Islet of Langerhans (tissue), 1 donor: ENCODE data around the gene GRIP1.
"Not testable (repeated sequence)": the region's sequence is repeated elsewhere in the genome, so short reads cannot be mapped to it uniquely, and the experiment has no call there.

Experiments used
- FAIRE-seq: peaks from one replicate; lab custom pipeline; 2011; peaks lifted over from hg19 to GRCh38; lab: Jason Lieb, UNC

GRIP1 gene

DNA sequence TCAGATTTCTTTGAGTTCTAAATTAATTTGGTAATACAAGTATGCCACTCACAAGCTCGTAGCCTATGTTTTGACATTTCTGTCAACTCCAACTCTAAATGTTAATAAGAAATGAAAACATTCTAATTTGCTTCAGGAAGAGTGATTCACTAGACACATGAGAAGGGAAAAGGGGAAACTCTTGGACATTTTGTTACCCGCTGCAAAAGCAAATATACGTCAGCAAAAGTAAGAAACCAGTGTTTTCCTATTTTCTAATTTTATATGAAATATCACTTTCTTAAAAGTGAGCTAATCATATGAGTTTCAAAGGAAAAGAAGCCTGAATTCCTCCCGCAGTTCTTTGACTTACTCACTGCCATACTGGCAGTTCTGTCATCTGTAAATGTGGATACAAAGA lies 162.3 kb downstream of the GRIP1 start:
- no peak for FAIRE-seq

DNA sequence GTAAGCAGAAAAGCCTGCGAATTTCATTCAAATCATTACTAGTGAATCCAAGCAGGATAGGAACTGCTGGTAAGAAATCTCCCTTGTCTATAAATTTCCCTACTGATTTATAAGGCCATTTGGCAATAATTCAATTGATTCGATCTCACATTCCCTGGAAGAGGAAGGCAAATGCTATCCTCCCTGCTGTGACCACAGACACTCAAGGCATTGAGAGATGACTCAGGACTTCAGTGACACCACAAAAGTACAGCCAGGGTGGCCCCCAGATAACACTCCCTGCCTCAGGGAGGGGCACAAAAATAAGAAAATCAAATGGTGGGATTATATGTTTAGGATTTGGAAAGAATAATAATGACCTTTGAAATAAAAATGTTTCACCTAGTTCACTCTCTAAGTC lies 162.7 kb downstream of the GRIP1 start:
- no peak for FAIRE-seq

DNA sequence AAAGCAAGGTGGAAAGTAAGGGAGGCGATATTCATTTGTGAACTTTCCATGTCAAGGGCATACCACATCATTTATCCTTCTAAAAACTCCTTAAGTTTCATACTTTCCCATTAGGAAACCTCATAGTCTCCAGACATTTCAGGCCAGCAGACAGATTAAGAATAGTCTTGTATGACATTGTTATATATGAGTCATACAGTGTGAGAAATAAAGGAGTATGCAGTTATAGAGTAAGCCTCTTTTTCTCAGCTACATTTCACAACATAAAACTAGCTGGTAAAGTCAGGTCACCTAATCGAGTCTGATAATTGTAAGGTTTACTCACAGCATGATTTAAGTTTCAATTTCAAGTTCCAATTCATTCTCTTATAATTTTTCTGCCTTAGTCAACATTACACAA lies 164.3 kb downstream of the GRIP1 start:
- FAIRE-seq = no peak

DNA sequence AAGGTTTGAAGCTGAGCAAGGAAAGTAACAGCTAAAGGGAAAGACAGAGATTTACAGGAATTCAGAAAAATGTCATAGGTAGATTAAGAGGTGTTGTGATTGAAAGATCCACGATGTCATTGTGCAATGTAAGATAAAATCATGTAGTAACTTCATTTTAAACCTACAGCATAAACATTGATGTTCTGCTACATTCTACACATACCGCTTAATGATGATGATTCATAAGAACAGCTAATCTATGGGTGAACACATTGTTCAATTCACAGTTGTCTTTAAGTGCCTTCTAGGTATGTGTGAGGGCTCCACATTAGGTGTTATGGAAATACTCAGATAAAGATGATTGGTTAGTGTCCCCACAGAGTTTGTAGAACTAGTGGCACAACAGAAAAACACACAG lies 170.9 kb downstream of the GRIP1 start:
- FAIRE-seq = no peak

DNA sequence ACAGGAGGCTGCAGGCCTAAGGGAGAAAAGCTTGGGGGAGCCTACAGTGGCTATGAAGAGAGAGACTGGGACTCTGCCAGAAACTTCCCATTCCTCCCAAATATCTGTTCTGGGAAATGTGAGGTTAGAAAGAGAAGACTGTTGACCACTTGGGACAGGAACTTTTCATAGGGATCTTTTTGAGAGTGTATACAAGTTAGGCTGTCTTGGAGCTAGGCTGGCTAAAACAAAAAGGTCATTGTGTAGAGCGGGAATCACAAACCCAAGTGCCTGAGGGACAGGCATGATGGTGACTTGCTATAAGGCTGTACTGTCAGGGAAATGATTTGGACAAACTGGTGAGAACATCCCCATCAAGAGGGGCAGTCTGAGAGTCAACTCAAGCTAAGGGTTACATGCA lies 175.1 kb downstream of the GRIP1 start:
- no peak for FAIRE-seq

DNA sequence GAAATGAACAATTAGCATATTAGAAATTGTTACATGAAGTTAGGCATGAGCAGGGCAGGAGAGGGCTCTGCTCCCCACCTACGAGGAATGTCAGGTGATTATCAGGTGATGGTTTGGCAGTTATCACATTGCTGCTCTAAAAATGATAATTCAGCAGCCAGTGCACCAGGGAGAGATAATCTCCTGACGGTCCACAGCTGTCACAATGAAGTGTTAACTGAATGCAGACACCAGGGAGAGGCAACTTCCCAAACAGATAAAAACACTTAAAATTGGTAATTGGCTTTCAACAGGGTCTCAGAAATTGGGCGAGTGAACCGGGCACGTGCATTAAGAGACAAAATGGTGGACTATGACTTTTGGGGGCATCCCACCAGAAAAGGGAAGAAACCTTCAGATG lies 176.0 kb downstream of the GRIP1 start:
- FAIRE-seq = no peak

DNA sequence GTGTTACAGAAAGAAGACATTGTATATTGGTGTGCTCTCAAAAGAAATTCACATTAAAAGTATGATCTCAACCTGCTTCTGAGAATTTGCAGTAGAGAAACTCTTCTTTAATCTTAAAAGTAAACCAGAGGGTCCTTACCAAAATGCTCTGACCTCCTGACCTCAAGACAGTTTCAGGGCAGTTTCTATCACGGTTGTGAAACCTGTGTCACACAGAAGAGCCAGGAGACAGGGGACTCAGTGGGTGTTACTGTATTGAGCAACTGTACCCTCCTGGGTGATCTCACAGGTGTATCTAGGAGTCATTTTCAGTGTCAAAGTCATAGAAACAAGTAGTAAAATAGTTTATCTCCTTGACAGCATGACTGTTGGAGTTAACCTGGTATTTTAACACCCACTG lies 178.0 kb downstream of the GRIP1 start:
- FAIRE-seq = no peak

DNA sequence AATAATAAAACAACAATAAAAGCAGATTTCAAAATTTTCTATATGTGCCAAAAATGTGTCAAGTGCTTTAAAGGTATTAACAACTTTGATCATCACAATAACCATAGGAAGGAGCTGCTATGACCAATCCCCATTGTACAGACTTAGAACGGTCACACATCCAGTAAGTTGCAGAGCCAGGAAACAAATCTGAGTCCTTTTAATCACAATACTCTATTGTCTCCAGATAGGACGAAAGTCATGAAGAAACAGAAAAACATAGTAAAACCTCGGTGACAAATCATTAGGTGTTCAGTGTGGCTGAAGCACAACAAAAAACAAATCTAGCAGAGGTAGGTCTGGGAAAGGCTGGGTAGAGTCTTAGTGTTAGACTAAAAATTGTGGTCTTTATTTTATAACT lies 178.8 kb downstream of the GRIP1 start:
- FAIRE-seq = no peak

DNA sequence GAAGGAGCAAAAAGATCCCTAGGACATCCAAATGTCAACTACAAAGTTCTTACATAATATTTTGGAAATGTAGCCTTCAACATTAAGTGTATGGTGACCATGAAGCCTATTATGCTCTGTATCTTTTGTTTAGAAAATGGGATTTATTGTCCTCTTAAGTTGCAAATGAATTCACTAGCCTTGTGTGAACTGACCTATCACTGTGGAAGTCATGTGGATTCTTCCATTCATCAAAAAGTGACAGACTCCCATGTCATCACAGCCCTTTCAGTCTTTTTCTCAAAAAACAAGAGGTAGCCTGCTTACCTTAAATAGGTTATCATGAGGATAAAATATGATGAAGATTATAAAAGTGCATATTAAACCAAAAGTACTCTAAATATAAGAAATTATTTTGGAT lies 179.9 kb downstream of the GRIP1 start:
- no peak for FAIRE-seq

DNA sequence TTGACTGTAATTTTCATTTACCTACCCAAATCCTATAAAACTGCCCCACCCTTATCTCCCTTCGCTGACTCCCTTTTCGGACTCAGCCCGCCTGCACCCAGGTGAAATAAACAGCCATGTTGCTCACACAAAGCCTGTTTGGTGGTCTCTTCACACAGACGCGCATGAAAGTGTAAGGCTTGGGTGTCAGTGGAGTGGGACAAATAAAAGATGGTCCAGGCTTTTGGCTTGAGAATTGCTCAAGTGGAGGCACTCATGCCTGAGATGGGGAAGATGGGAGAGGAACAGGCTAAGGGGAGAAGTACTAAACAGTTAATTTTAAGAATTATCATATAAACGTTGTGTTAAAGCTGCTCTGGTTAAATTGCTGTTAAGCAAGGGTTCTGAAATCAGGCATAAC lies 180.8 kb downstream of the GRIP1 start:
- FAIRE-seq = not testable (repeated sequence)

DNA sequence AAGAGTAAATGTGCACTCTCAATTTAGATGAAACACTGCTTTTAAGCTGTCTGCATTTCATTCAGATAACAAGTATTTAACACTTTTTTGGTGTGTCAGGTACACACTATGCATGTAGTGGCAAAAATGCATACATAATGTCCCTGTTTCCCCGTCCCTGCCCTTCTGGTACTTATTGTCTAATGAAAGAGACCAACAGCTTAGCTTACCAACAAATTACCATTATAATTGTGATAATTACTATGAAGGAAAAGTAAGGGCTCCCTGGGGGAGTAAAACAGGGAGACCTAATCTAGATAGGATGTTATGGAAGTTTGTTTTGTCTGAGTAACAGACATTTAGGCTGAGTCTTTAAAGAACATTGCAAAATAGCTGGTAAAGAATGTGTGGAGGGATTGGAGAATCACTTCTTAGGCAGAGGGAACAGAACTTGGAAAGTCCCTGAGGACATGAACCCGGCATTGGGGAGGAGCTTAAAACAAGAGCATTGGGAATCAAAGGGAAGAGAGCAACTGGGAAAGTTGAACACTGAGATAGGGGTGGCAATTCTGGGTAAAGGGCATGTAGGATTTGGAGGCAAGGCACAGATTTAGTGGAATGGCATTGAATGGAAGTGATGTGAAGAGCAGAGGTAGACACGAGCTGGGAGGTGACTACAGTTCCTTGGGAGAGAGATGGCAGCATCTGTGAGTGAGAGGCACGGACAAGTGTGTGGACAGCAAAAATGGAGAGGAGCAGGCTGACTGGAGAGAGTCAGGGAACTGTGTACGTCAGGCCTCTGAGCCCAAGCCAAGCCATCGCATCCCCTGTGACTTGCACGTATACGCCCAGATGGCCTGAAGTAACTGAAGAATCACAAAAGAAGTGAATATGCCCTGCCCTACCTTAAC lies 181.6 kb downstream of the GRIP1 start:
- no peak for FAIRE-seq

DNA sequence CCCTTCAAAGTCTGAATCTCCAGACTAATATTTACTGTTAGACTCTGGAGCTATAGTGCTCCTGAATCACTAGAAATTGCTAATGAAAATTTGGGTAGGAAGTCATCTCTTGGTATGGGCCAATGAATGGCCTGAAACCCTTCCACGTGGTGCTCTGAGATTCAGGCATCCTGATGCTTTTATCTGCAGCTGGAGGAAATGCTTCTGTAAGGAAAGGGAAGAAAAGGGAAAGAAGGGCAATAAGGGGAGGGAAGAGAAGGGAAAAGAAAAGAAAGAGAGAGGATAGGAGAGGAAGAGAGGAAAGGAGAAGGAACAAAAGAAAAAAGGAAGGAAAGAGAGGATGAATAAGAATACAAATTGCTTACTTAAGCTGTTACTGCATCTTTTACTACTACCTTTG lies 182.3 kb downstream of the GRIP1 start:
- no peak for FAIRE-seq

DNA sequence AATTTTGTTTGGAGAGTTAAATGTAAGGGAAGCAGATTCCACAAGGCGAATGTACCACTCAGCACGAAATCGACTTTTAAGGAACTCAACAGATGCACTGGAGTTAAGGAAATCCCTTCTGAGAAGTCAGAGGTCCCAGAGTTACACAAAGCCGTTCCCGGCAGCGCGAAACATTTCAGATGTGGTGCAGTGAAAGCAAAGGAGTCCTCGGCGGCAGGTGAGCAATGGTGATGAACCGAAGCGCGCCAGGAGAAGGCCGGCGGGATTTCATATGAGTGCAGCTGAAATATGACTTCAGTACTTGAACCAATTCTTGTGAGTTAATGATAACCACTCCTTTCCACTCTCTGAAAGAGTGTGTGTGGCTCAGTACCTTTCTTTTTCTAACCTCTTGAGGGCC lies 183.2 kb downstream of the GRIP1 start:
- FAIRE-seq = no peak

DNA sequence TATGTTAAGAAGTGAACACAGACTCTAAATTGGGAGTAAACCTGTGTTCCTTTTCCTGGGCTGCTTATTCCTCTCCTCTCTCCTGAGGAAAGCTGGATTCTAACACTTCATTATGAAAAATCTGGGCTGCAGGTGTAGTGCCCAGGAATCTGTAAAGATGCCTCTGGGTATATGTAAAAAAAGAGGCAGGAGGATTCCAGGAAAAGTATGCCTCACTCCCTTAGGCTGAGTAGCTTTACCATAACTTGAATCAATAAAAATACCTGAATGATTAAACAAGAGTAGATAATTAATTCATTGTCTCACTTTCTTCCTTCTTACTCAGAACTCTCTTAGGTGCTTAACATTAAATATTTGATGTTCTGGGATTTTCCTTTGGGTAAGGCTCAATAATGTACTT lies 185.1 kb downstream of the GRIP1 start:
- peak; percentile 45 for FAIRE-seq

DNA sequence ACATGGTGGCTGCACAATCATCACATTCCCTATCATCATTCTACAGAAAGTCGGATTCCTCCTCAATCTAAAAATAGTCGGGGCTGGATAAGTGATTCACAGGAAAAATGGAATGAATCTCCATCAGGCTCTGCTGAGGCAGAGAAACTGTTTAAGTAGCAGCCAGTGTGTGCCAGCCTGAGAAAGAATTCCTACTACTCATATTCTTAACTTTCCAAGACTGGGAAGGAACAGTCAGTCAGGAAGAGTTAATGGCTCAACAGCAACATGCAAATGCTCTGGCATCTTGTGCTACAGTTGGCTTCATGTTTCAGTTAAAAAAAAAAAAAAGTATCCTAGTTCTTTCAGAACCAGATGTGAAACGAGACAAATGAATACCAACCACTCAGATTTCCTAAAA lies 187.0 kb downstream of the GRIP1 start:
- no peak for FAIRE-seq

DNA sequence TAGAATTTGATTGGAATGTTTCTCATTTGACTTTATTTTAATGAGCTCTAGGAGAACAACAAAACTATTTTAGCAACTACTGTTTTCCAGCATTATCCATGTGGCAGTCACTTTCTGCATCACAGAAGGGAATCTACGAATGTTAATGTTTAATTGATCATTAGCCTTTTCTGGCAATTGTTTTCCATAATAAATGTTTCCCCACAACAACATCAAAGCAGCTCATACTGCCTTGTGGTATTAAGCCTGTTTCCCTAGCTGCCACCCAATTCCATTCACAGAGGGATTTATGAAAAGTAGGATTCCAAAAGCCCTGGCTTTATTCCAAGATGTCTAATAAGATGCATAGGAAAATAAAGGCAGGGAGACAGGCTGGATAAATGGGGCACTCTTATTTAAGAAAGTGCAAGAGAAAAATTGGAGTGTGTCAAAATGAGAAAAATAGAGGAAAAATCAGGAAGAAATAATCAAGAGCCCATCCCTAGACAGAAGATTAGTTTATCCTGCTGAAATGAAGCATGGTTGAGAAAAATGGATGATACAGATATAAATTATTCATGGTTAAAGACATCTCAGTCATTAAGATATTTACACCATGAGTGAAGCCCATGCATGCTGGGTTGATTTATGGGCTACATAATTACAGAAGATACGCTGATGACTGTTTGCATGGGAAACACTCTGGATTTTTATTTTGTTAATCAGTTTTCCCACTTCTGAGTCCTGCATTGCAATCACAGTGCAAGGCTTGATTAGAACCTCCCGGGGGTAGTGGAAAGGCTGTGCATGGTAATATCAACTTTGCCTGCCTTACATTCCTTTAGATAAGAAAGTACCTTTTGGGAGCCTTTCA lies 196.3 kb downstream of the GRIP1 start:
- no peak for FAIRE-seq

DNA sequence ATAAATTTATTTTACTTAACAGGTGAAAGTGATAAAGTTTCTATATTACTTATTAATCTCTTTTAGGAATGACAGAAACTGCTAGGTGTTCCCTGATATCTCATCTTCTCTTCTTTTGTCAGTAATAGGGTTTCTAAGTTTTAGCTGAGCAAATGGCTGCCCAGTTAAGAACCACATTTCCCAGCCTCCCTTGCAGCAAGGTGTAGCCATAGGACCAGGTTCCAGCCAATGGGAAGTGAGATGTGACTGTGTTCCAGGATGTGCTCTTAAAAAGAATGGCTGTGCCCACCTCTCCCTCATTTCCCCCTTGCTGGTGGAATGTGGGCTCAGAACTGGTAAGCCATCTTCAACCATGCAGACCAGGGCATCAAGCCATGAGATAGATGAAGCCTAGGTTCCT lies 210.9 kb downstream of the GRIP1 start:
- FAIRE-seq = no peak

DNA sequence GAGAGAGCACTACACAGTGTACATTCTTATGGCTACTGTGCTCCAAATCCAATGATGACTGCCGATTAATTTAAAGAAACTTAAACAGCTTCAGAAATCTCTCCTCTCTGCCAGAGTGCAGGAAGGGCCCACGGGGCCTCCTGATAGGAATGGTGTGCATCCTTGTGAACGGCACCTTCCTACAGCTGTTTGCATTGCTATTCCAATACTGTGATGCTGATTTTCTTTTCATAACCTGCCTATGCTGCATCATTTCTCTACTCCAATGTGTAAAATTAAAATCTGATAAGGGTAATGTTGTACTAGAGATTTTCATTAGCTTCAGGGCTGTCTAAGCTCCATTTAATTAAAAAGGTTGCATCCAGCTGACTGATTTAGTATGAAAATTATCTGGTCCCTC lies 217.5 kb downstream of the GRIP1 start:
- FAIRE-seq = no peak

DNA sequence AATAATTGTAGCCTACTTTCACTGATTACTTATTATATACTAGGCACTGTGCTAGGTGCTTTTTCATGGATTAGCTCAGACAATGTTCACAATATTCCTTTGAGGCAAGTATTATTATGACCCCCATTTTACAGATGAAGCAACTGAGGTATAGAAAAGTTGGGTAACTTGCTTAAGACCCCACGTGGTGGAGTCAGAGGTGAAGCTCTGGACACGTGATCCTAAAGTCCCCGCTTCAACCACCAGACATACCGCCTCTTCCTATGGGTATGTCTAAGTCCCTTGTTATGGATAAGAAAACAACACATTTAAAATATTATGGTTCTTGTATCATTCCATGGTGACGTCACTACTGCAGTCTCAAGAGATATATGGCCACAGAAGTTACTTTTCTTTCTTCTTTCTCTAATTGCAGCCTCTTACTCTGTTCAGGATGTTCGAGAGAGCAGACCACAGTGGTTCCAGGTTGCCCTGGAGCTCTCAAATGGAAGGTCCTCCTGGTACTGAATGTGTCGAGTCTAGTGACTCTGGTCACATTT lies 218.9 kb downstream of the GRIP1 start:
- FAIRE-seq = no peak

DNA sequence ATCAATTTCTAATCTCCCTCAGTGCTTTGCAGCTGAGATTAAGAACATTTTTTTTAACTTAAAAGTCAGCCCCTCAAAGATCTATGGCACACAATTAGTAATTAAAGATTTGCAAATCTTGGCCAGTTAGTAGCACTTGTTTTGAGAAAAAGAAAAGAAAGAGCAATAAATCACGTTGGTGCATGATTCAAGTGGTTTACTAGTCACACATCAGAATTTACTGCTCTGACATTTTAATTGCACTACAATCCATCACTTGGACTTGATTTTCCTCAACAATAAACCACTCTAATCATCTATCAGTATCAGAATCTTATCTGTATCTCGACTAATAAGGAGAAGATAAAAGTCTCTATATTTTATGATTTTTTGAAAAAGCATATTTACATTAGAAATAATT lies 222.3 kb downstream of the GRIP1 start:
- FAIRE-seq = no peak

DNA sequence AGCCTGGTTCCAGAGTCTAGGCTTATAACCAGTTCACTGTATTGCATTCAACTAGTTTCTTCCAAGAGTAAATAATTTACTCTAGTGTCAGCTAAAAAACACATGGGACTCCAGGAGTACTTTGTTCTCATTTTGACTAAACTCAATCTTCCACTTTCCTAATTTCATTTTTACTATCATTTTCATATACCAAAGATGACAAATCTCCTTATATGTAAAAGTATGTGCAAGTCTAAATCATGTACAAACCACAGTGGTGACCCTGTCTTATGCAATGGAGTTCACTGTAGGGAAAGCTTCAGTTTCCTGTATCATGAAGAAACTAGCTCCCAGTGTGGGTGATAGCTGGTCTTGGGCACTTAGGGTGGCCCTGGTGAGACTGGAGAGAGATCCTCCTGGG lies 225.0 kb downstream of the GRIP1 start:
- no peak for FAIRE-seq

DNA sequence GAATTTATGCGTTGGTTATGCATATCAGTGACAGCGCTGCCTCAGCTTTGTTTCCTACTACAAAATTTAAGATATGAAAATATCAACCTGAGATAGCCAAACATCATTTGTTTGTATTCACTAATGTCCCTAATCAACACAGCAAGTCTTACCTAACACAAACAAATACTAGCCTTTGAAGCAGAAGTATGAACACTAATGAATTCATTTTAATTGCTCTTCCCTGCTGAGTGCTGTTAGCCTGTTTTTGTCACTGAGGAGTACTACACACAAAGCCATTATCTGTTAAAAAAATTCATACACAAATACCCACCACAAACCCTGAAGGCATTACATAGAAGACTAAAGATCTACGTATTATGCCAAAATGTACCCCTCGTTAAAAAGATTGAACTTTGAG lies 225.8 kb downstream of the GRIP1 start:
- FAIRE-seq = no peak

DNA sequence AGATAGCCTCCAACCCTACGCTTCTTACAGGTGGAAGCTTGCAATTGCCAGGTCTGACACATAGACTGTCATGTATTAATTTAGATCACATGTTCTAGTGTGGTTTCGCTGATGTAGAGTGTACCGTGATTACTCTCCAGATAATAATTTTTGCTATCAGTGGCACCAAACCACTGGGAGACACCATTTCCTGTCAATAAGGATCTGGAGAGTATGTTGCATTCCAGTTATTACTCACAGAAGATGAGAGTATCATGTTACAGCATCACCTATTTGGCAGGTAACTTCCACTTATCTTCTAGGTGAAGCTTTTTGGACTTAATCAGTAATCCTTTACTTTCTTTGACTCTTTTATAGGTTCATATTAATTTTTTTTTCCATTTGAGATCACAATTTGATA lies 229.3 kb downstream of the GRIP1 start:
- FAIRE-seq = no peak
